Esophagus muscularis mucosa (tissue), 3 donors: ENCODE measurements around the gene ALKBH1.

Source experiments
- EP300 ChIP-seq: sonication (generic); formaldehyde crosslinking; IDR thresholded peaks from one replicate; pipeline ENCODE4 v1.6.1; 2017; ENCODE audit warnings: antibody characterized with exemption
- TF ChIP-seq, protein P1 (sequence below), 3 experiments: fragments of 200-600 bp in 2 of 3; fragments of 450-650 bp in 1 of 3; sonication (generic) in 2 of 3; IDR thresholded peaks; one replicate each; pipeline ENCODE4 v1.5.1; 2017 to 2019; ENCODE audit warnings: antibody characterized with exemption in 3 of 3, mild to moderate bottlenecking in 2 of 3, moderate library complexity in 1 of 3

DNA sequence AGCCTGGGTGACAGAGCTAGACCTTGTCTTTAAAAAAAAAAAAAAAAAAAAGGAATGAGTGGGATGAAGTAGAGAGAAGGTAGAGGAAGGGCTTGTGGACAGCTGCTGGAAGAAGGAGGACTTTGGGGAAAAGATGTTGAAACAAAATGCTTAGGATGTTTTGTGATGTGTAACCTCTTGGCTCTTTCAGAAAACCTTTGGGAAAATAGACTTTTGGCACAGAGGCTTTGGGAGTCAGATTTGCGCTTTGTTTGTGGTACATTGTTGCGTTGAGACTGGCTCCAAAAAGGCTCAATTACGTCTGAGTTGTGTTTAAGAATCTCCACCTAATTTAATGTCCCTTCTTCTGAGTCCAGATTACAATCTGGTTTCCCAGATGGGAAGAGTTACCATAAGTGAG, 58.5 kb downstream of the ALKBH1 start:
- TF ChIP-seq EP300, result no peak
- TF ChIP-seq, protein P1, sequence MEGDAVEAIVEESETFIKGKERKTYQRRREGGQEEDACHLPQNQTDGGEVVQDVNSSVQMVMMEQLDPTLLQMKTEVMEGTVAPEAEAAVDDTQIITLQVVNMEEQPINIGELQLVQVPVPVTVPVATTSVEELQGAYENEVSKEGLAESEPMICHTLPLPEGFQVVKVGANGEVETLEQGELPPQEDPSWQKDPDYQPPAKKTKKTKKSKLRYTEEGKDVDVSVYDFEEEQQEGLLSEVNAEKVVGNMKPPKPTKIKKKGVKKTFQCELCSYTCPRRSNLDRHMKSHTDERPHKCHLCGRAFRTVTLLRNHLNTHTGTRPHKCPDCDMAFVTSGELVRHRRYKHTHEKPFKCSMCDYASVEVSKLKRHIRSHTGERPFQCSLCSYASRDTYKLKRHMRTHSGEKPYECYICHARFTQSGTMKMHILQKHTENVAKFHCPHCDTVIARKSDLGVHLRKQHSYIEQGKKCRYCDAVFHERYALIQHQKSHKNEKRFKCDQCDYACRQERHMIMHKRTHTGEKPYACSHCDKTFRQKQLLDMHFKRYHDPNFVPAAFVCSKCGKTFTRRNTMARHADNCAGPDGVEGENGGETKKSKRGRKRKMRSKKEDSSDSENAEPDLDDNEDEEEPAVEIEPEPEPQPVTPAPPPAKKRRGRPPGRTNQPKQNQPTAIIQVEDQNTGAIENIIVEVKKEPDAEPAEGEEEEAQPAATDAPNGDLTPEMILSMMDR (IDR thresholded peaks at IDR 0.05), result no peak
